ENCODE data around the gene CCDC68.

- no peak for TF ChIP-seq CTCF (tag by site-specific recombination; IDR thresholded peaks at IDR 0.05)
- no peak for TF ChIP-seq ZNF513 (tag by site-specific recombination; IDR thresholded peaks at IDR 0.05)
- no peak for TF ChIP-seq PBX3 (CRISPR knock-in tag; IDR thresholded peaks at IDR 0.05)
- TF ChIP-seq ZBTB7A (tag by site-specific recombination; IDR thresholded peaks at IDR 0.05; ENCODE audit: low read depth), result no peak
- TF ChIP-seq ZNF335 (tag by site-specific recombination; conservative IDR thresholded peaks at IDR 0.05), result no peak
- no peak for TF ChIP-seq ZNF148 (tag by site-specific recombination; IDR thresholded peaks at IDR 0.05; ENCODE audit: borderline replicate concordance)
- no peak for TF ChIP-seq FEZF1 (tag by site-specific recombination; IDR thresholded peaks at IDR 0.05)
- no peak for TF ChIP-seq ZNF214 (tag by site-specific recombination; IDR thresholded peaks at IDR 0.05; ENCODE audit: borderline replicate concordance)
- no peak for TF ChIP-seq YY1 (tag by site-specific recombination; IDR thresholded peaks at IDR 0.05)
Observed at GRCh38 chr18:54881229-54881768, 78.0 kb downstream of the CCDC68 start.

Data from HEK293 (cell line).